Tibial nerve (tissue), 4 donors: ENCODE measurements around the gene ENOX1. TPM values are rescaled to one million over a fixed set of nuclear protein-coding genes. Genes with fewer than 3 reads are reported as not detected.

Experiments used
- DNase-seq, 2 donors: peaks; one replicate each; pipeline ENCODE4 v3.0.0-alpha.2; 2019; ENCODE audit warnings: low spot score in 2 of 2
- H3K27ac ChIP-seq, 4 donors: fragments of 200-600 bp; sonication (generic) in 3 of 4; one replicate each; pipeline ENCODE4 v1.5.1; 2017 to 2019; ENCODE audit warnings: mild to moderate bottlenecking in 1 of 4
- H3K27me3 ChIP-seq, 2 donors: fragments of 200-600 bp; sonication (generic) in 1 of 2; one replicate each; pipeline versions ENCODE4 v1.5.1 to v1.6.0; 2017 to 2019
- H3K36me3 ChIP-seq, 3 donors: fragments of 200-600 bp; sonication (generic); one replicate each; pipeline ENCODE4 v1.5.1; 2018 to 2019
- H3K4me1 ChIP-seq, 4 donors: fragments of 200-600 bp; sonication (generic) in 3 of 4; one replicate each; pipeline ENCODE4 v1.5.1; 2017 to 2019
- H3K4me3 ChIP-seq, 4 donors: fragments of 200-600 bp; sonication (generic) in 3 of 4; one replicate each; pipeline ENCODE4 v1.5.1; 2017 to 2019; ENCODE audit warnings: mild to moderate bottlenecking in 1 of 4, moderate library complexity in 1 of 4
- H3K9me3 ChIP-seq, 4 donors: fragments of 200-600 bp; sonication (generic) in 3 of 4; one replicate each; pipeline ENCODE4 v1.5.1; 2017 to 2019
- EP300 ChIP-seq, 2 donors: sonication (generic); formaldehyde crosslinking; IDR thresholded peaks; one replicate each; pipeline ENCODE4 v1.6.1; 2017; ENCODE audit warnings: antibody characterized with exemption in 2 of 2, mild to moderate bottlenecking in 1 of 2
- POLR2A ChIP-seq, 2 donors: fragments of 450-650 bp; IDR thresholded peaks; one replicate each; pipeline ENCODE4 v1.6.1; 2017; ENCODE audit warnings: antibody characterized with exemption in 2 of 2, mild to moderate bottlenecking in 2 of 2, moderate library complexity in 2 of 2
- WGBS, 2 donors: methylation state at CpG; one replicate each; pipeline ENCODE4 v1.1.5; 2018; 5-methylcytosine and 5-hydroxymethylcytosine counted together
- total RNA-seq, 4 donors: library from RNA; depleted of rRNA; stranded (reverse); fragments of >200 nt; gene quantifications; one replicate each; pipeline ENCODE4 v1.1.0, GENCODE V29; 2016
- TF ChIP-seq, protein P1 (sequence below), 5 experiments: fragments of 200-600 bp in 3 of 5; fragments of 450-650 bp in 2 of 5; sonication (generic) in 3 of 5; IDR thresholded peaks; one replicate each; pipeline ENCODE4 v1.5.1; 2016 to 2019; ENCODE audit warnings: antibody characterized with exemption in 5 of 5, mild to moderate bottlenecking in 3 of 5, moderate library complexity in 2 of 5

Gene ENOX1
- total RNA-seq, 4 donors from 2014 or later = 2.6 to 8.2 (median 4.6) TPM

DNA sequence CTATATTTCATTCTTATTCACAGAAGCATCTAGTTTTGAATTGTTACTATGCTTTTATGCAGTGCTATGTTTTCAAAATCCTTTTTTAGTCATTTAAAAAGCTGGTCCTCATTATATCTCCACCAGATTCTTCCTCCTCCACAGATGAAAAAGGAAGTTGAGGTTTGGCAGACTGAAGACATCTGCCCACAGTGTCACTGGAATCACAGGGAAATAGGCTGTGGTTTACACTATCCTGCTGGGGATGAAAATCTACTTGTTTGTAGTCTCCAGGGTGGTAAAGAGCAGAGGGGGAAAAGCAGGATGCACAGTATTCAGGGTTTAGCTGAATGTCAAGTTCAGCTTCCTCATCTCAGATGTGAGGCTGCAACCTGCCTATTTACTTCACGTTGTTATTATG lies 412.2 kb downstream of the ENOX1 start:
- H3K9me3 ChIP-seq = peaks cover 0 to 3% (median 1%) of the 10 kb centered on the region in 4 donors

DNA sequence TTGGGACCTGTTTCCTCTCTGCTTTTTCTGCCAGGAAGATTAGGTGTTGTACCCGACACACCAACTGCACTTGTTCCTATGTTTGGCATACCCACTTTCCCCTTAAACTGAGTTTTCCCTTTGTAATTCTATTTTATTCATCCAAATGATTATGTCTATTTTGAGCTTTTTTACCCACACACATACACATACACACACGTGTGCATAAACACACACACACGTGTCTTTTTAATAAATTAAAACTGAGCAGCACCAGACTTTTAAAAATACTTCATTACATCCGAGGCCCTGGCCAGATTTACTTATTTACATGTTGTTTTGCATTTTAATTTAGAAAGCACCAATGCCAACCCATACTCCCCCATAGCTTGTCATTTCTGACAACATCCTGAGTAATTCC lies 413.4 kb downstream of the ENOX1 start:
- no peak overlapping the region for H3K27ac ChIP-seq
- no peaks in the 10 kb centered on the region for H3K9me3 ChIP-seq
- WGBS, 2 donors = 73 to 76% methylated on average over 4 of the region's 4 CpGs
- no peak for TF ChIP-seq POLR2A (IDR thresholded peaks at IDR 0.05)
- no peak for TF ChIP-seq EP300 (IDR thresholded peaks at IDR 0.05)
- TF ChIP-seq, protein P1, sequence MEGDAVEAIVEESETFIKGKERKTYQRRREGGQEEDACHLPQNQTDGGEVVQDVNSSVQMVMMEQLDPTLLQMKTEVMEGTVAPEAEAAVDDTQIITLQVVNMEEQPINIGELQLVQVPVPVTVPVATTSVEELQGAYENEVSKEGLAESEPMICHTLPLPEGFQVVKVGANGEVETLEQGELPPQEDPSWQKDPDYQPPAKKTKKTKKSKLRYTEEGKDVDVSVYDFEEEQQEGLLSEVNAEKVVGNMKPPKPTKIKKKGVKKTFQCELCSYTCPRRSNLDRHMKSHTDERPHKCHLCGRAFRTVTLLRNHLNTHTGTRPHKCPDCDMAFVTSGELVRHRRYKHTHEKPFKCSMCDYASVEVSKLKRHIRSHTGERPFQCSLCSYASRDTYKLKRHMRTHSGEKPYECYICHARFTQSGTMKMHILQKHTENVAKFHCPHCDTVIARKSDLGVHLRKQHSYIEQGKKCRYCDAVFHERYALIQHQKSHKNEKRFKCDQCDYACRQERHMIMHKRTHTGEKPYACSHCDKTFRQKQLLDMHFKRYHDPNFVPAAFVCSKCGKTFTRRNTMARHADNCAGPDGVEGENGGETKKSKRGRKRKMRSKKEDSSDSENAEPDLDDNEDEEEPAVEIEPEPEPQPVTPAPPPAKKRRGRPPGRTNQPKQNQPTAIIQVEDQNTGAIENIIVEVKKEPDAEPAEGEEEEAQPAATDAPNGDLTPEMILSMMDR (IDR thresholded peaks at IDR 0.05) = no peak
- no peaks in the 10 kb centered on the region for H3K27me3 ChIP-seq
- H3K36me3 ChIP-seq = no peaks in the 10 kb centered on the region
- no peak for DNase-seq
- H3K4me1 ChIP-seq = no peaks in the 10 kb centered on the region
- no peak overlapping the region for H3K4me3 ChIP-seq

More for the DNA sequence above, 412.2 kb downstream of the ENOX1 start:
- no peak for DNase-seq
- no peak overlapping the region for H3K27ac ChIP-seq
- H3K36me3 ChIP-seq = no peaks in the 10 kb centered on the region
- H3K4me1 ChIP-seq = no peaks in the 10 kb centered on the region
- no peak overlapping the region for H3K4me3 ChIP-seq
- no peaks in the 10 kb centered on the region for H3K27me3 ChIP-seq
- no peak for TF ChIP-seq EP300 (IDR thresholded peaks at IDR 0.05)
- TF ChIP-seq, protein P1 (IDR thresholded peaks at IDR 0.05) = no peak
- no peak for TF ChIP-seq POLR2A (IDR thresholded peaks at IDR 0.05)
- WGBS, 2 donors = 59 to 62% methylated on average over 1 of the region's 1 CpG

- Histone ChIP-seq H3K9me3 (no peaks in the 10 kb centered on the region), H3K4me3 (no peak overlapping the region), H3K4me1 (peaks cover 0 to 6% (median 0%) of the 10 kb centered on the region in 4 donors), H3K27ac (no peak overlapping the region), H3K36me3 (no peaks in the 10 kb centered on the region), H3K27me3 (no peaks in the 10 kb centered on the region)
- TF ChIP-seq POLR2A (IDR thresholded peaks at IDR 0.05) = no peak
- TF ChIP-seq, protein P1 (IDR thresholded peaks at IDR 0.05) = no peak
- WGBS, 2 donors = 80 to 84% methylated on average over 6 of the region's 6 CpGs
- DNase-seq = no peak
These were observed 415.9 kb downstream of the ENOX1 start for GRCh38 chr13:43370842-43371241.

DNA sequence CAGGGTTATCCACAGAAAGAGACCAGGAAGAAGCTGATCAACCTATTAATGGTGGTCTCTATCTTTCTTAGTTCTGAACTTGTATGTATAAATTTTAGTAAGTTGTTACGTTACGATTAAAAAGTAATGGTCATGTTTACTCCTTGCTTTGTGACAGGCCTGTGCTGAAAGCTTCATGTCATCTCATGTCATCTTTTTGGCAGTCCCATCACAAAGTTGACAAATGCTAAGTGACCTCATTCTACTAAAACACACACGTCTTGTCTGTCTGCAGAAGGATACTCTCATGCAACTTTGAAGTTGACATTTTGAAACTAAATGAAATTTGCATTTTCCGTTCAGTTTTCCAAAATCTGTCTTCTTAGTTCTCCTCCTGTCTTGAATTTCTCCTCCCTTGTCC lies 417.5 kb downstream of the ENOX1 start:
- DNase-seq = no peak
- TF ChIP-seq, protein P1 (IDR thresholded peaks at IDR 0.05) = no peak
- TF ChIP-seq POLR2A (IDR thresholded peaks at IDR 0.05) (no peak), EP300 (IDR thresholded peaks at IDR 0.05) (no peak)
- H3K27ac ChIP-seq = no peak overlapping the region
- H3K36me3 ChIP-seq = no peaks in the 10 kb centered on the region
- no peaks in the 10 kb centered on the region for H3K9me3 ChIP-seq
- H3K4me1 ChIP-seq = peaks cover 0 to 6% (median 0%) of the 10 kb centered on the region in 4 donors
- 71 to 73% methylated on average over 4 of the region's 4 CpGs for WGBS, 2 donors
- H3K27me3 ChIP-seq = no peaks in the 10 kb centered on the region
- no peak overlapping the region for H3K4me3 ChIP-seq

GRCh38 chr13:43368003-43368402 lies 418.8 kb downstream of the ENOX1 start:
- 9 to 15% methylated on average over 3 of the region's 3 CpGs for WGBS, 2 donors
- H3K27me3 ChIP-seq = no peaks in the 10 kb centered on the region
- H3K4me1 ChIP-seq = peaks cover 0 to 6% (median 1%) of the 10 kb centered on the region in 4 donors
- no peak for DNase-seq
- no peak overlapping the region for H3K4me3 ChIP-seq
- no peaks in the 10 kb centered on the region for H3K9me3 ChIP-seq
- H3K36me3 ChIP-seq = no peaks in the 10 kb centered on the region
- no peak overlapping the region for H3K27ac ChIP-seq
- TF ChIP-seq EP300 (IDR thresholded peaks at IDR 0.05) (no peak), POLR2A (IDR thresholded peaks at IDR 0.05) (no peak)
- TF ChIP-seq, protein P1 (IDR thresholded peaks at IDR 0.05) = no peak
